HepG2 (cell line): ENCODE data around the gene ARVCF. TPM values are rescaled to one million over a fixed set of nuclear protein-coding genes. Genes with fewer than 3 reads are reported as not detected.

ENCODE experiments used
- ARID4A ChIP-seq: sonication (generic); formaldehyde crosslinking; IDR thresholded peaks from 2 replicates; pipeline ENCODE4 v1.5.0; 2020; ENCODE audit warnings: mild to moderate bottlenecking, missing genetic modification reagents, borderline replicate concordance
- NFAT5 ChIP-seq: sonication (generic); formaldehyde crosslinking; IDR thresholded peaks from 2 replicates; pipeline ENCODE4 v1.4.0; 2020; ENCODE audit warnings: missing genetic modification reagents
- NPAS2 ChIP-seq: sonication (generic); formaldehyde crosslinking; IDR thresholded peaks from 2 replicates; pipeline ENCODE4 v1.8.0; 2022; ENCODE audit warnings: mild to moderate bottlenecking, missing genetic modification reagents, borderline replicate concordance
- PATZ1 ChIP-seq: sonication (generic); formaldehyde crosslinking; IDR thresholded peaks from 2 replicates; pipeline ENCODE4 v1.4.0; 2020; ENCODE audit warnings: missing genetic modification reagents
- PRDM15 ChIP-seq: sonication (generic); formaldehyde crosslinking; IDR thresholded peaks from 2 replicates; pipeline ENCODE4 v1.4.0; 2020; ENCODE audit warnings: missing genetic modification reagents
- RNF219 ChIP-seq: sonication (generic); formaldehyde crosslinking; IDR thresholded peaks from 2 replicates; pipeline ENCODE4 v1.5.0; 2020; ENCODE audit warnings: mild to moderate bottlenecking, missing genetic modification reagents
- ZNF501 ChIP-seq: sonication (generic); formaldehyde crosslinking; IDR thresholded peaks from 2 replicates; pipeline ENCODE4 v1.5.1; 2020; ENCODE audit warnings: mild to moderate bottlenecking, moderate library complexity, missing genetic modification reagents
- ZNF772 ChIP-seq: sonication (generic); formaldehyde crosslinking; IDR thresholded peaks from 2 replicates; pipeline ENCODE4 v1.5.0; 2020; ENCODE audit warnings: mild to moderate bottlenecking, missing genetic modification reagents
- polyA plus RNA-seq, 8 experiments: library from polyadenylated mRNA; depleted of rRNA in 3 of 8; stranded (reverse) in 7 of 8; unstranded in 1 of 8; fragments of >200 nt; fragmentation: Illumina TruSeq in 4 of 8; extraction: Trizol in 4 of 8; gene quantifications; 2 replicates each; pipeline versions ENCODE4 v1.2.1 to v1.2.3, GENCODE V29; 2011 to 2016; ENCODE audit warnings: low read depth in 4 of 8, missing spikeins in 1 of 8, mixed read lengths in 1 of 8; ENCODE audit not compliant: insufficient read depth in 1 of 8
- total RNA-seq, 5 experiments: library from RNA; depleted of rRNA; stranded (reverse); fragments of >200 nt; fragmentation: Illumina TruSeq; extraction: Trizol; gene quantifications; 2 replicates each; pipeline ENCODE4 v1.2.3, GENCODE V29; 2016; ENCODE audit warnings: low read depth in 1 of 5

The ARVCF gene
- total and polyA plus RNA-seq, 2 of the 13 experiments (the other 11 are each of a cell fraction or from before 2014, with no cell fraction given): 16.4 to 17.7 TPM

- no peak for TF ChIP-seq NFAT5 (CRISPR knock-in tag)
- TF ChIP-seq ARID4A (CRISPR knock-in tag): peak; percentile 67; the same call in 1 of the 2 replicates
- peak; percentile 83 for TF ChIP-seq ZNF501 (CRISPR knock-in tag)
- peak; percentile 44; the same call in 1 of the 2 replicates for TF ChIP-seq ZNF772 (CRISPR knock-in tag)
- no peak for TF ChIP-seq NPAS2 (CRISPR knock-in tag)
- no peak for TF ChIP-seq RNF219 (CRISPR knock-in tag)
- TF ChIP-seq PRDM15: no peak
- peak; percentile 83 for TF ChIP-seq PATZ1
These were observed 6.1 kb downstream of the ARVCF start (continued) for GRCh38 chr22:20010307-20011122.
